Ascending aorta (tissue), 2 donors: ENCODE data around the gene C3. TPM values are rescaled to one million over a fixed set of nuclear protein-coding genes. Genes with fewer than 3 reads are reported as not detected.

Source experiments
- DNase-seq, 2 donors: peaks; one replicate each; pipeline ENCODE4 v3.0.0-alpha.2; 2019; ENCODE audit warnings: low spot score in 2 of 2
- H3K27ac ChIP-seq, 2 donors: fragments of 200-600 bp; sonication (generic); one replicate each; pipeline ENCODE4 v1.5.1; 2016 to 2017; ENCODE audit warnings: mild to moderate bottlenecking in 1 of 2
- H3K27me3 ChIP-seq: fragments of 200-600 bp; sonication (generic); one replicate; pipeline ENCODE4 v1.5.1; 2017
- H3K36me3 ChIP-seq, 2 donors: fragments of 200-600 bp; sonication (generic); one replicate each; pipeline ENCODE4 v1.5.1; 2016
- H3K4me1 ChIP-seq, 2 donors: fragments of 200-600 bp; sonication (generic); one replicate each; pipeline ENCODE4 v1.5.1; 2016 to 2017; ENCODE audit warnings: mild to moderate bottlenecking in 1 of 2
- H3K4me3 ChIP-seq, 2 donors: fragments of 200-600 bp; sonication (generic); one replicate each; pipeline ENCODE4 v1.5.1; 2016 to 2017; ENCODE audit warnings: mild to moderate bottlenecking in 1 of 2
- H3K9me3 ChIP-seq, 2 donors: fragments of 200-600 bp; sonication (generic); one replicate each; pipeline ENCODE4 v1.5.1; 2016
- CTCF ChIP-seq, 3 experiments: fragments of 200-600 bp in 2 of 3; fragments of 450-650 bp in 1 of 3; sonication (generic) in 2 of 3; IDR thresholded peaks; one replicate each; pipeline ENCODE4 v1.5.1; 2016 to 2019; ENCODE audit warnings: antibody characterized with exemption in 3 of 3, mild to moderate bottlenecking in 1 of 3, moderate library complexity in 1 of 3
- intact Hi-C: fragments of 100-400 bp; cut with DNase I; formaldehyde crosslinking; loops from one replicate; pipeline ENCODE4 v1.15.1; 2023
- total RNA-seq: library from RNA; depleted of rRNA; stranded (reverse); fragments of >200 nt; gene quantifications from one replicate; pipeline ENCODE4 v1.1.0, GENCODE V29; 2016

The C3 gene
- 2,421 TPM for total RNA-seq

- Histone ChIP-seq H3K9me3 (no peaks in the 10 kb centered on the region), H3K4me1 (peaks cover 0 to 3% of the 10 kb centered on the region in 2 donors), H3K36me3 (no peaks in the 10 kb centered on the region), H3K4me3 (peak within 1 kb of the TSS; percentile 40 to 41), H3K27ac (no peak within 1 kb of the TSS), H3K27me3 (no peaks in the 10 kb centered on the region)
- intact Hi-C loops: no loop called here
- DNase-seq: peak in 1 of 2 donors; percentile 74
- TF ChIP-seq CTCF (IDR thresholded peaks at IDR 0.05): no peak
Observed at GRCh38 chr19:6720369-6721137, at the start of gene C3. TSS of gene C3 (minus strand) at chr19:6720650. CDS start at chr19:6720589, 61 bp downstream.

GRCh38 chr19:6769006-6769619 lies 48.7 kb upstream of the C3 start:
- H3K27ac ChIP-seq: no peak overlapping the region
- TF ChIP-seq CTCF (IDR thresholded peaks at IDR 0.05): peak in 1 of 3 experiments; percentile 31
- intact Hi-C loops: no loop called here
- H3K9me3 ChIP-seq: no peaks in the 10 kb centered on the region
- no peak for DNase-seq
- H3K27me3 ChIP-seq: no peaks in the 10 kb centered on the region
- H3K4me3 ChIP-seq: no peak overlapping the region
- H3K36me3 ChIP-seq: no peaks in the 10 kb centered on the region
- peaks cover 0 to 5% of the 10 kb centered on the region in 2 donors for H3K4me1 ChIP-seq

- Histone ChIP-seq H3K27ac (no peak overlapping the region), H3K27me3 (no peaks in the 10 kb centered on the region), H3K36me3 (no peaks in the 10 kb centered on the region), H3K9me3 (no peaks in the 10 kb centered on the region), H3K4me3 (no peak overlapping the region), H3K4me1 (peaks cover 0 to 5% of the 10 kb centered on the region in 2 donors)
- no peak for TF ChIP-seq CTCF (IDR thresholded peaks at IDR 0.05)
- DNase-seq: no peak
- intact Hi-C loops: no loop called here
Observed at GRCh38 chr19:6768236-6768785, 47.9 kb upstream of the C3 start.

GRCh38 chr19:6767357-6768235 lies 47.1 kb upstream of the C3 start, which contains the start of gene SH2D3A:
TSS of gene SH2D3A (minus strand) at chr19:6767435. CDS start at chr19:6763748, 3,687 bp downstream.
- Histone ChIP-seq H3K4me1 (peaks cover 0 to 5% of the 10 kb centered on the region in 2 donors), H3K27me3 (no peaks in the 10 kb centered on the region), H3K36me3 (no peaks in the 10 kb centered on the region), H3K9me3 (no peaks in the 10 kb centered on the region), H3K4me3 (peak within 1 kb of the TSS; percentile 27 to 43), H3K27ac (no peak within 1 kb of the TSS)
- DNase-seq: peak; percentile 24 to 78
- no peak for TF ChIP-seq CTCF (IDR thresholded peaks at IDR 0.05)
- intact Hi-C loops: no loop called here

GRCh38 chr19:6767081-6767356 lies 46.6 kb upstream of the C3 start:
- Histone ChIP-seq H3K36me3 (no peaks in the 10 kb centered on the region), H3K4me1 (peaks cover 0 to 5% of the 10 kb centered on the region in 2 donors), H3K4me3 (peak overlapping the region; percentile 27 to 43), H3K27me3 (no peaks in the 10 kb centered on the region), H3K27ac (no peak overlapping the region), H3K9me3 (no peaks in the 10 kb centered on the region)
- intact Hi-C loops: no loop called here
- TF ChIP-seq CTCF (IDR thresholded peaks at IDR 0.05): no peak
- no peak for DNase-seq
